Inflammatory macrophage treated with lipopolysaccharide for 1 hour (primary cell): Measurements from ENCODE around the gene ANKRD23.

Experiments
- DNase-seq, 2 donors: peaks; one replicate each; pipeline ENCODE4 v3.0.0-alpha.2; 2020 to 2022

The ANKRD23 gene

GRCh38 chr2:96792772-96793749, 50.8 kb downstream of the ANKRD23 start:
- DNase-seq = no peak

DNA sequence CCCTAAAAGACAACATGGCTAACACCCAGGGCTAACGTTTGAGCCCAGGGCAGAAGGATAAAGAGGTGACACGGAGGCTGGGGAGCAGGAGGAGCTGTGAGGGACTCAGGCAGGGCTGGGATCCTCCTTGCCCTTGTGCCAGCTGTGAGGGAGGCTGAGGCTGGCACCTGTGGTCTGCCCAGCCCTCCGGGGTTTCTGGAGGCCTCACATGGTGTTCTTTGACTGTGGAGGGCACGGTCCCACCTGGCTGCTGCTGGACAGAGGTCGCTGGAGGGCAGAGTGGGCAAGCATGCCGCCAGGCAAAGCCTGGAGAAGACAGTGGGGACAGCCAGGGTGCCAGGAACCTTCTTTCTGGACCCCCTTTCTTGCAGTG, 54.6 kb downstream of the ANKRD23 start:
- no peak for DNase-seq

- no peak for DNase-seq
Observed at GRCh38 chr2:96788442-96789244, 55.2 kb downstream of the ANKRD23 start.
